Spleen (tissue), 13 donors: ENCODE measurements around the gene RBM47. TPM values are rescaled to one million over a fixed set of nuclear protein-coding genes. Genes with fewer than 3 reads are reported as not detected.

Experiments used
- DNase-seq: peaks from one replicate; pipeline ENCODE4 v3.0.0-alpha.2; 2020
- H3K27ac ChIP-seq, 8 donors: fragments of 200-600 bp; sonication (generic) in 7 of 8; 1 replicate in 4 of 8; 2 replicates in 4 of 8; pipeline versions ENCODE4 v1.5.0 to v1.8.0; 2016 to 2021; ENCODE audit warnings: inconsistent platforms in 4 of 8, mild to moderate bottlenecking in 4 of 8, moderate library complexity in 1 of 8
- H3K27me3 ChIP-seq, 7 donors: fragments of 200-600 bp; sonication (generic) in 6 of 7; replicated peaks in 1 of 7; 1 replicate in 4 of 7; 2 replicates in 3 of 7; pipeline versions ENCODE4 v1.5.0 to v1.8.0; 2016 to 2021; ENCODE audit warnings: inconsistent platforms in 3 of 7, mild to moderate bottlenecking in 1 of 7
- H3K36me3 ChIP-seq, 6 donors: fragments of 200-600 bp; sonication (generic) in 5 of 6; 1 replicate in 4 of 6; 2 replicates in 2 of 6; pipeline versions ENCODE4 v1.5.0 to v1.8.0; 2016 to 2021; ENCODE audit warnings: inconsistent platforms in 2 of 6
- H3K4me1 ChIP-seq, 6 donors: fragments of 200-600 bp; sonication (generic) in 5 of 6; 1 replicate in 3 of 6; 2 replicates in 3 of 6; pipeline versions ENCODE4 v1.5.0 to v1.8.0; 2016 to 2021; ENCODE audit warnings: inconsistent platforms in 3 of 6
- H3K4me3 ChIP-seq, 8 donors: fragments of 200-600 bp; sonication (generic) in 7 of 8; 1 replicate in 4 of 8; 2 replicates in 4 of 8; pipeline versions ENCODE4 v1.5.0 to v1.8.0; 2016 to 2021; ENCODE audit warnings: inconsistent platforms in 4 of 8, mild to moderate bottlenecking in 4 of 8, moderate library complexity in 2 of 8
- H3K9me3 ChIP-seq, 8 donors: fragments of 200-600 bp; sonication (generic) in 7 of 8; 1 replicate in 4 of 8; 2 replicates in 4 of 8; pipeline versions ENCODE4 v1.5.0 to v1.8.0; 2016 to 2021; ENCODE audit warnings: inconsistent platforms in 4 of 8
- POLR2A ChIP-seq, 3 donors: fragments of 450-650 bp; IDR thresholded peaks; one replicate each; pipeline ENCODE4 v1.5.1; 2017; ENCODE audit warnings: antibody characterized with exemption in 3 of 3, mild to moderate bottlenecking in 1 of 3
- POLR2AphosphoS5 ChIP-seq, 3 donors: sonication (generic); formaldehyde crosslinking; IDR thresholded peaks; one replicate each; pipeline ENCODE4 v1.5.1; 2017; ENCODE audit warnings: antibody characterized with exemption in 3 of 3
- WGBS, 5 donors: extraction: QIAGEN DNeasy Blood & Tissue Kit in 3 of 5; methylation state at CpG; one replicate each; pipeline versions ENCODE4 v1.1.5 to v1.1.7; 2013 to 2018; 5-methylcytosine and 5-hydroxymethylcytosine counted together
- intact Hi-C: fragments of 100-400 bp; cut with DNase I; formaldehyde crosslinking; loops from one replicate; pipeline ENCODE4 v1.15.0; 2023; ENCODE audit warnings: low total_unique reads
- long read RNA-seq, 2 donors: transcript quantifications; one replicate each; lab custom pipeline, GENCODE V29; 2026
- polyA plus RNA-seq, 3 donors: library from polyadenylated mRNA; stranded (reverse); fragments of 200-250 nt; gene quantifications; one replicate each; pipeline ENCODE4 v1.2.1, GENCODE V29; 2013
- total RNA-seq, 7 donors: library from RNA; depleted of rRNA in 3 of 7; stranded (reverse); fragments of >200 nt in 3 of 7; fragmentation: NEBNext Ultra II Directional in 4 of 7; extraction: Animal tissue kit (Norgen Biotek cat#: 25700) in 4 of 7; gene quantifications; one replicate each; pipeline versions ENCODE4 v1.1.0 to v1.2.1, GENCODE V29; 2016 to 2021
- TF ChIP-seq, protein P1 (sequence below), 11 experiments: fragments of 200-600 bp in 7 of 11; fragments of 450-650 bp in 4 of 11; sonication (generic) in 4 of 11; IDR thresholded peaks in 8 of 11; conservative IDR thresholded peaks in 3 of 11; 1 replicate in 7 of 11; 2 replicates in 4 of 11; pipeline versions ENCODE4 v1.4.0 to v1.8.0; 2016 to 2021; ENCODE audit warnings: antibody characterized with exemption in 11 of 11, inconsistent platforms in 4 of 11, mild to moderate bottlenecking in 1 of 11
- donor health status: healthy with polysubstance abuse.
- donor health status: DM: no; HTN: no; CAD: no; lungs with moderate emphysema.
- donor health status: DM: no; HTN: no; CAD: no.
- donor health status: Bipolar disorder and iron deficiency.
- donor health status: healthy.
- donor health status: DM: no; HTN: no; CAD: no.
- donor health status: DM: yes; HTN: yes; CAD: no.

Gene RBM47
- total RNA-seq (100 to 1,000 TPM in 1 of 7 donors, 10 to 100 TPM in 6; 62.6 to 164 (median 91.6) TPM), polyA plus RNA-seq (10 to 100 TPM in 1 of 3 donors, 1 to 10 TPM in 2; 6.0 to 12.8 (median 7.4) TPM)
- long read RNA-seq, donor 1, full-length matches to known transcripts: 2 of 2 reads
- long read RNA-seq, donor 1, partial matches to known transcripts: 0 of 2 reads
- long read RNA-seq, donor 1, other reads (novel, unspliced or antisense): 0 of 2 reads
- long read RNA-seq, donor 2, full-length matches to known transcripts: 3 of 3 reads
- long read RNA-seq, donor 2, partial matches to known transcripts: 0 of 3 reads
- long read RNA-seq, donor 2, other reads (novel, unspliced or antisense): 0 of 3 reads

GRCh38 chr4:40629401-40630334 lies at the start of gene RBM47:
RBM47 (minus strand) TSS chr4:40629864; CDS start chr4:40438893, 190,971 bp downstream.
- peak; percentile 71 to 87 (median 86) for TF ChIP-seq POLR2AphosphoS5 (IDR thresholded peaks at IDR 0.05)
- no peak for TF ChIP-seq POLR2A (IDR thresholded peaks at IDR 0.05)
- TF ChIP-seq, protein P1, sequence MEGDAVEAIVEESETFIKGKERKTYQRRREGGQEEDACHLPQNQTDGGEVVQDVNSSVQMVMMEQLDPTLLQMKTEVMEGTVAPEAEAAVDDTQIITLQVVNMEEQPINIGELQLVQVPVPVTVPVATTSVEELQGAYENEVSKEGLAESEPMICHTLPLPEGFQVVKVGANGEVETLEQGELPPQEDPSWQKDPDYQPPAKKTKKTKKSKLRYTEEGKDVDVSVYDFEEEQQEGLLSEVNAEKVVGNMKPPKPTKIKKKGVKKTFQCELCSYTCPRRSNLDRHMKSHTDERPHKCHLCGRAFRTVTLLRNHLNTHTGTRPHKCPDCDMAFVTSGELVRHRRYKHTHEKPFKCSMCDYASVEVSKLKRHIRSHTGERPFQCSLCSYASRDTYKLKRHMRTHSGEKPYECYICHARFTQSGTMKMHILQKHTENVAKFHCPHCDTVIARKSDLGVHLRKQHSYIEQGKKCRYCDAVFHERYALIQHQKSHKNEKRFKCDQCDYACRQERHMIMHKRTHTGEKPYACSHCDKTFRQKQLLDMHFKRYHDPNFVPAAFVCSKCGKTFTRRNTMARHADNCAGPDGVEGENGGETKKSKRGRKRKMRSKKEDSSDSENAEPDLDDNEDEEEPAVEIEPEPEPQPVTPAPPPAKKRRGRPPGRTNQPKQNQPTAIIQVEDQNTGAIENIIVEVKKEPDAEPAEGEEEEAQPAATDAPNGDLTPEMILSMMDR (IDR thresholded peaks at IDR 0.05 in 8 of 11, conservative IDR thresholded peaks at IDR 0.05 in 3 of 11): peak in 5 of 11 experiments; percentile 12 to 41 (median 27)
- Histone ChIP-seq H3K9me3 (no peaks in the 10 kb centered on the region), H3K36me3 (peaks cover 0 to 17% (median 0%) of the 10 kb centered on the region in 6 donors), H3K4me1 (peaks cover 0 to 81% (median 41%) of the 10 kb centered on the region in 6 donors), H3K27ac (peak within 1 kb of the TSS; percentile 79 to 98 (median 94)), H3K4me3 (peak within 1 kb of the TSS; percentile 51 to 76 (median 62)), H3K27me3 (peaks cover 0 to 12% (median 0%) of the 10 kb centered on the region in 7 donors)
- intact Hi-C loops: no loop called here
- peak; percentile 93 for DNase-seq
- 1 to 4% (median 2%) methylated on average over 21 to 53 of the region's 53 CpGs for WGBS, 5 donors

DNA sequence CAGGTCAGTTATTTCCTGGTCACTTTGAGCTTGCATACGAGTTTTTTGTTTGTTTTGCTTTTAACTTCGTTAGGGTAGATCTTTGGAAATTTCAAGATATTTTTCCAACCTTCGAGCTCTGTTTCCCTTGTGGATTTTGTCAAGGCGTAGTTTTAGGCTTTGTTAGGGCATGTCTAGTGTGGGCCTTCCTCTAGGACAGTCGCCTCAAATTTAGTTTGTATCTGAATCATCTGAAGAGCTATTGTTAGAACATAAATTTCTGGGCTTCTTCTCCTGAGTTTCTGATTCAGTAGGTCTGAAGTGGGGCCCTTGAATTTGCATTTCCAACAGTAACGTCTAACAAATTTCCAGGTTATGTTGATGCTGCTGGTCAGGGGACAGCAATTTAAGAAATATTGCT lies 48.8 kb upstream of the RBM47 start:
- no peaks in the 10 kb centered on the region for H3K9me3 ChIP-seq
- no peaks in the 10 kb centered on the region for H3K36me3 ChIP-seq
- H3K4me1 ChIP-seq: peaks cover 0 to 8% (median 2%) of the 10 kb centered on the region in 6 donors
- intact Hi-C loops: no loop called here
- H3K27me3 ChIP-seq: no peaks in the 10 kb centered on the region
- DNase-seq: no peak
- 79 to 93% (median 90%) methylated on average over 6 of the region's 6 CpGs for WGBS, 5 donors
- H3K4me3 ChIP-seq: no peak overlapping the region
- no peak overlapping the region for H3K27ac ChIP-seq
- TF ChIP-seq POLR2A (IDR thresholded peaks at IDR 0.05): no peak

DNA sequence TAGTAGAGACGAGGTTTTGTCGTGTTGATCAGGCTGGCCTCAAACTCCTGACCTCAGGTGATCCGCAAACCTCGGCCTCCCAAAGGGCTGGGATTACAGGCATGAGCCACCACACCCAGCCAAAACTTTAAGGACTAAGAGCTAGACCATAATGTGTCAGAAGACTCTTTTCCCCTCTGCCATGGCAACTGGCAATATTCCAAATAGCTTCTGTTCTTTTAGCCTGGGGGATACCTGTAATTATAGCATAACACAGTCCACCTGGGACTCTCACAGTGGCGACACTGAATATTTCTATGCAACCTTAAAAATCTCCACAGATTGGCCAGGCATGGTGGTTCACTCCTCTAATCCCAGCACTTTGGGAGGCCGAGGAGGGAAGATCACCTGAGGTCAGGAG lies 45.5 kb upstream of the RBM47 start:
- Histone ChIP-seq H3K27ac (no peak overlapping the region), H3K4me1 (peaks cover 13 to 25% (median 18%) of the 10 kb centered on the region in 6 donors), H3K36me3 (no peaks in the 10 kb centered on the region), H3K4me3 (no peak overlapping the region), H3K27me3 (no peaks in the 10 kb centered on the region), H3K9me3 (no peaks in the 10 kb centered on the region)
- no peak for DNase-seq
- 82 to 92% (median 91%) methylated on average over 6 of the region's 6 CpGs for WGBS, 5 donors
- no peak for TF ChIP-seq POLR2AphosphoS5 (IDR thresholded peaks at IDR 0.05)
- no peak for TF ChIP-seq POLR2A (IDR thresholded peaks at IDR 0.05)
- TF ChIP-seq, protein P1 (IDR thresholded peaks at IDR 0.05 in 8 of 11, conservative IDR thresholded peaks at IDR 0.05 in 3 of 11): no peak
- intact Hi-C loops: no loop called here

- Histone ChIP-seq H3K27me3 (no peaks in the 10 kb centered on the region), H3K4me3 (no peak overlapping the region), H3K4me1 (peaks cover 13 to 29% (median 21%) of the 10 kb centered on the region in 6 donors), H3K36me3 (no peaks in the 10 kb centered on the region), H3K27ac (peak overlapping the region; percentile 5 to 82 (median 74)), H3K9me3 (no peaks in the 10 kb centered on the region)
- TF ChIP-seq POLR2A (IDR thresholded peaks at IDR 0.05) (no peak), POLR2AphosphoS5 (IDR thresholded peaks at IDR 0.05) (peak in 2 of 3 donors; percentile 44 to 53)
- 28 to 43% (median 31%) methylated on average over 15 of the region's 15 CpGs for WGBS, 5 donors
- DNase-seq: no peak
- intact Hi-C loops: no loop called here
Measured at GRCh38 chr4:40672528-40673522, 43.2 kb upstream of the RBM47 start.
